Measurements from ENCODE around the gene LHFPL6.

Gene LHFPL6

DNA sequence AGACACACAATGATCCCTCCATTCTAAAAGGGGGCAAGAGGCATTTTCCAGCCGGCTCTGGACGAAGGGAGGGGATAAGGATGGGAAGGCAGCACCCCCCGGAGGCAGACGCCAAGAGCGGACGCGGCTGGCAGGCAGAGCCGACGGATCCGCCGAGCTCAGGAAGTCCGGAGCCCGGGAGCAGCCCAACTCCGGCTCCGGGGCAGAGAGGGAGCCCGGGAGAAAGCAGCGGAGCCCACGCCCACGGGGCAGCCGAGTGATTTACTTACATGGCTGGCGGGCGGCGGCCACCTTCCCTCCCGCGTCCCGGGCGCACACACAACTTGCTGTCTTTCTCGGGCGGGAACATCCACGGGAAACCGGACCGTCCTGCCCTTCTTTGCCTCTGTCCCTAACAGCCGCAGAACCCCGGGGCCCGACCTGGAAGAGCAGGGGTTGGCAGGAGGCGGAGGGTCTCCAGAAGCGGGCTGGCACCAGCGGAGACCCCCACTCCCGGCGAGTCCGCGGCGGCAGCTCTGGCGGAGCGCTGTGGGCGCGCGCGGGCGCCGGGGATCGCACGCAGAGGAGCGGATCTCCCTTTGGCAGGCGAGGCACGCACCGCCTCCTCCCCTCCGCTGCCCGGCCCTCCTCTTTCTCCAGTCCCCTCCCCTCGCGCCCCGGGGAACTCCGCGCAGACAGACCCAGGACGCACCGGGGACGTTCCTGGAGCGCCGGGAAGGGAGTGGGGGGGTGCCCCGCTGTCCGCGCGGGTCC lies at the start of gene LHFPL6:
Gene LHFPL6 (minus strand): TSS at position 580 of the 753 bp plus-strand sequence.
- DNase-seq (ENCODE audit: low spot score) = peak; percentile 69

DNA sequence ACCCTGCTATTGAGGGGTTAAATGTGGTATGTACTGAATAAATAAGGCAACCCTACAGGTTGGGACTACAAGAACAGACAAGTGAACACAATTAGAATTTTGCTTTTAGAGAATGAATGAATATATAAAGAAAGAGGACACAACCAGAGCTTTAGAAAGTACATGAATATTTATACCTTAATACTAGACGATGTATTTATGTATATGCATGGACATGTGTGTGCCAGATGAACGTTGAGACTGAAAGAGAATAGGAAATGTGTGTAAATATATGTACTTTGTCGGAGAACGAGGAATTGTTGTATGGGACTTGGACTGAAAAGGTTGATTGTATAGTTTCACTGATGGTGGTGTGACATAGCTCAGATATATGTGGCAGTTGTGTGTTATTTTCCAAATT lies 43.1 kb upstream of the LHFPL6 start:
- no peak for DNase-seq (ENCODE audit: low spot score)

DNA sequence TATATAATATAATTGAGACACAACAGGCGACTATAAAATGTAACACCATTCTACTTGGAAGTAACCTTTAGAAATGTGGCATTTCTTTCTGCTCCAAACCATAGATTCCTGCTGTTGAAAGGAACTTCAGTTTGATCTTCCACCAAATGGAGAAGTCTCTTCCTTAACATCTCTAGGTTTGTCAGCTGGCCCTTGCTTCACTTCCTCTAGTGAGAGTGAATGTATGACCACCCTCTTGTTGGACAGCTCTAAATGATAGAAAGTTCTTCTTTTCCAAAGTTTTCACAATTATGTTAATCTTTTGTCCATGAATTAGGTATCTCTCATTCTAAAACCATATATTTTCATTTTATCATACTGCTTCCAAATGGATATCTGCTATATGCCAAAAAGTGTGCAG lies 38.7 kb upstream of the LHFPL6 start:
- DNase-seq (ENCODE audit: low spot score) = no peak

DNA sequence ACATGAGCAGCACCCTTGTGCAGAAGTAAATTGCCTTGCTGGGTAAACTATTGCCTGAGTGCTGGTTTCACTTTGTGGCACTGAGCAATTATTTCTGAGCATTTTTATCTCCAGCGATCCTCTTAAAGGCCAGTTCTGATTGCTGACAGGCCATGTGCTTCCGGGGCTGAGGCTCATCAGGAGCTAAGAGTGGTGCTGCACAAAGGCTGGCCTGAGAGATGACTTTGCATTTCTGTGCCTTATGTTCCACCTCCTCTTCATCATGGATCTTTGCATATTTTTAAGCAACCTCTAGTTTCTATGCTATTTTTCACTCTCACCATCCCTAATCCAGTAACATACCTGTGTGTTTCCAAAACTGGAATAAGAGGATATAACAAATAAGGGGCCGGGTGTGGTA lies 34.9 kb upstream of the LHFPL6 start:
- DNase-seq (ENCODE audit: low spot score) = no peak

DNA sequence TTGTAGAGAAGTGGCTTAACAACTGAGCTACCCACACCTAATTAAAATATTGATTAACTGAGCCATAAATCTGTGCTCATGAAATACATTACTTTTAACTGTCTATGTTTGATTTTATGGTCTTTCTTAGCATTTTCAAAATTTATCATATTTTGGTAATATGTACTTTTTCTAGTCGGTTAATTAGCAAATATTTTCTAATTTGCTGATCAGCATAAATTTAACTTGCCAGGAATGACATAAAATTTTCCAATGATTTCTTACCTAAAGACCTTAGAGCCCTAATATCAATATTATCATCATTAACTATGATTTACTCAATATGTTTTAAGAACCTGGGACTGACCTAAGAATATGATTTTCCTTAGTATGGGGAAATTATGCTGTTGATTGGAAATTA lies 32.6 kb upstream of the LHFPL6 start:
- DNase-seq (ENCODE audit: low spot score) = no peak

DNA sequence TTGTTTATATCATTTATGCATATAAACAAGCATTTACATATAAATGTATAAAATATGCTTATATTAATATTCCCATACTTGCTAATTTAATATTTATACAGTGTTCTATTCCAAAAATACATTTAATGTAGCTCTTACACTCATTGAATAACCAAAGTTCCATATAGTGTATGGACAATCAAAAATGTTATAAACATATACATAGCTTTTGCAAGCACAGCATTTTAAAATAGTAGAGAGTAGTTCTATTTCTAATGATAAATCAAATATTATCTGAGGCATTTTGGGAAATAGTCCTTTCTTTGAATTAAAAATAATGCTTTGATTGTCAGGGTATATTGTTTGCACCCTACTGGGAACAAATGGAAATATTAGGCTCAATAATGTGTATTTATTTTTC lies 30.0 kb upstream of the LHFPL6 start:
- DNase-seq (ENCODE audit: low spot score) = no peak

DNA sequence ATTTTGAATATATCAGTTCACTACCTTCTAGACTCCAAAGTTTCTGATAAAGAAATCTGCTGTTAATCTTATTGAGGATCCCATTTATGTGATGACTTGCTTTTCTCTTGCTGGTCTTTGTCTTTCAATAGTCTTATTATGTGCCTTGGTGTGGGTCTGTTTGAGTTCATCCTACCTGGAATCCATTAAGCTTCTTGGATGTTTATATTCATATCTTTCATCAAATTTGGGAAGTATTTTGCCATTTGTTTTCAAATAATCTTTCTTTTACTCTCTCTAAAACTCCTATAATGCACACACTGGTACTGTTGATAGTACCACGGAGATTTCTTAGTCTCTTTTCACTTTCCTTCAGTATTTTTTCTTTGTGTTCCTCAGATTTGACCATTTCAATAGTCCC lies 28.3 kb upstream of the LHFPL6 start:
- DNase-seq (ENCODE audit: low spot score) = no peak

DNA sequence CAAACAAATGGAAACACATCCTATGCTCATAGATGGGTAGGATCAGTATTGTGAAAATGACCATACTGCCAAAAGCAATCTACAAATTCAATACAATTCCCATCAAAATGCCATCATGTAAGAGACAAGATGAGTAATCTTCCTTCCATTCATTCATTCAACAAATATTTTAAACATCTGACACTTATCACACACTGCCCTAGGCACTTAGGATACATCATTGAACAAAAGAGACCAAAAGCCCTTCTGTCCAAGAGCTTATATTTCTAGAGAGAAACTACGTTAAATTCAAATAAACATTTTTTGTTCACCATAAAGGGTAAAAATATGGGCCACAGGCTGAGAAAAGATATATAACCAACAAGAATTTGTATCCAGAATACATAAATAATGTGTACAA lies 20.5 kb upstream of the LHFPL6 start:
- no peak for DNase-seq (ENCODE audit: low spot score)

DNA sequence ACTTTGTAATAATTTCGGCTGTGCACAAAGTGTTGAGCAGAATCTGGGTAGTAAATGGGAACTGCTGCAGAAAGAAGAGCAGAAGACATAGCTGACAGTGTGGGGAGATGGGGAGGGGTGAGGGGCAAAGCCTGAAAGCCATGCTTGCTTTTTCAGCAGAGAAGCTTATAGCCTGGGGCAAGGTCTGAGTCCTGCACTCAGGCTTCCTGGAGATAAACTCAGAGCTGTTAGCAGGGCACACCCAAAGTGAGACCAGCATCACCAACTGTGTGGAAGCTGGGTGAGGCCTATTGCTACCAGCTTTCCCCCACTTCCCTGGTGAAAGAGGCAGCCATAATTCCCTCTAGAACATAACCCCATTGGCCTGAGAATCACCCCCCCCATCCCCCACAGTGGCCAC lies 15.6 kb upstream of the LHFPL6 start:
- DNase-seq (ENCODE audit: low spot score) = no peak

DNA sequence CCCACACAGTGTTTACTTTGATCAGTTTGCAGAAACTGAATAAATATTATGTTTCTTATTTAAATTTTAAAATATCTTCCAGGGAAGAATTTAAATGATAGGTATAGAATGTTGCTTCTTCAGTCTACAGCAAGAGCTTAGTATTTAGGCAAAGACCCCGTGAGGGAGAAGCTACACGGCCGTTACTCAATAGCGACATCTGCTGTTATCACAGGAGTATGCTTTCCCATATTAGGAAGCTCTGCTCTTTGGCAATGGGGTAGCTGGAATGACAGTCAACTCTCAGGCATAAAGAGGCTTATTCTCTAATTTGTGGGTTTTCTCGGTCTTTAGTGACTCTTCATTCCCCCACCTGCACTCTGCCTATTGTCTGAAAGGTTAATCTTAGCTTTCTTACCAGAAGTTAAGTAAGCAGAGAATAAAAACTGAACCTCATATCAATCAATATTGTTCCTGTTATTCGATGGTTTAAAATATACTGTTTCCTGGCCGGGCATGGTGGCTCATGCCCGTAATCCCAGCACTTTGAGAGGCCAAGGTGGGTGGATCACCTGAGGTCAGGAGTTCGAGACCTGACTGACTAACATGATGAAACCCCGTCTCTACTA lies 13.2 kb upstream of the LHFPL6 start:
- peak; percentile 63 for DNase-seq (ENCODE audit: low spot score)

DNA sequence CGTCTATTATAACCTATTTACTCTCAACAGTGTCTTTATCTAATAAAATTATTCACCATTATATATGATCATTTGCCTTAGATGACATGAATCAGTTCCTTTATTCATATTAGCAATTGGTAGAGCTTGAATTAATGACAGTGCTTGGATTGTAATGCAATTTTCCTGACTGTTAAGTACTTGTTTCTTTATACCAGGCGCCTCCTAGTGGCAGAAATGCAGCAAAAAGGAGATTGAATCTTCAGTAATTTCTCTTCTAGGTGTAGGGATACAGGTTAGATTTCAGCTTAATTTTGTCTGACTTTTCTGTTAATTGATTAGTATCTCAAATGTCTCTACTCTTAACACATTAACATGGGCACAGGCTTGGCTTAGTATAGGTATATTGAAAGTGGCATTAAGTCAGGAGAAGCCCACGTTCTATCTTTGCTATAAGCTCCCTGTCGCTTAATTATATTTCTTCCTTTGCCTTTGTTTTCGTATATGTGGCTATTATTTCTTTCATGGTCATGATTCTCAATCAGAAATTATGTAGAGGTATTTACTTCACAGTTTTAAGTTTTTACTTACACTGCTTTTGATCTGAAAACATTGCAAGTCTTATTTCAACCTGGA lies 9.1 kb upstream of the LHFPL6 start:
- peak; percentile 74 for DNase-seq (ENCODE audit: low spot score)

DNA sequence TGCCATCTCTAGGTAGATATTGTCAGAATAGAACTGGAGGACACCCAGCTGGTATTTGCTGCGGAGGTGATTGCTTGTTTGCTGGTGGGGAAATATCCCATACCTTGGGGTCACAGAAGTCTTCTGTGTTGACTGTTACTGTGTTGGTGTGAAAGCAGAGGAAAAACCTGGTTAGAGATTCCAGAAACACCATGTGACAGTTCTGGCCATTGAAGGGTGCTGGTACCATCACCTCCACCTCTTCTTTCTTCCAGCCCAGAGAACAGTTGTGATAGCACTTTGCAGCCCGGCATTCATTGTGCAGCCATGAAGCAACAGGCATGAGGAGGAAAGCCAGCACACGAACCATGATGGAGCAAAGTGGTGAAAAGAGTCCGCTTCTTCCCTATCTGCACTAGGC lies 4.9 kb upstream of the LHFPL6 start:
- DNase-seq (ENCODE audit: low spot score) = no peak

DNA sequence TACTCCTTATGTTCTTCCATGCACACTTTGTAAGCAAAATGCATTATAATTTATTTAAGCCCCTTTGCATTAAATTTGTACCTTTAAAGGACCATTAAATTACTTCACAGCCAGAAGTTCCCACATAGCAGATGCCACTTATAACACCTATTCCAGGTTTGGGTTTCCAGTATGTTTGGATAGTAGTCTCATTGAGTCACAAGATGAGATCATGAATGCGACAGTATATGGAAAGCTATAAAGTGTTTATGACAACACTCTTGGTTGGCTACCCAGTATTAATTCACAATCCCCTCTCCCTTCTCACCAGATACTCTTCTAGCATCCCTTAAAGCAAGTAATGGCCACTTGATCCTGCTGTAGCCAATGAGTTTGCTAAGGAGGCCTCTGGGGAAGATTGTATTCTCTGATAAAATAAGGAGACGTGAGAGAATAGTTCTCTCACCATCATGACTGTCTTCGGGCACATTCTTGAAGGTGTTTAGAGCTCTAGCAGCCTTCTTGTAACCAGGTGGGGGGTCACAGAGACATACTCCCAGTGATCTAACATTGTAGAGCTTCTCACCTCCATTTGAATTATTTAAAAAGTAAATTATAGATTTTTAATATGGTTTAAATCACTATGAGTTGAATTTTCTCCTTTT lies 2.8 kb upstream of the LHFPL6 start:
- no peak for DNase-seq (ENCODE audit: low spot score)

DNA sequence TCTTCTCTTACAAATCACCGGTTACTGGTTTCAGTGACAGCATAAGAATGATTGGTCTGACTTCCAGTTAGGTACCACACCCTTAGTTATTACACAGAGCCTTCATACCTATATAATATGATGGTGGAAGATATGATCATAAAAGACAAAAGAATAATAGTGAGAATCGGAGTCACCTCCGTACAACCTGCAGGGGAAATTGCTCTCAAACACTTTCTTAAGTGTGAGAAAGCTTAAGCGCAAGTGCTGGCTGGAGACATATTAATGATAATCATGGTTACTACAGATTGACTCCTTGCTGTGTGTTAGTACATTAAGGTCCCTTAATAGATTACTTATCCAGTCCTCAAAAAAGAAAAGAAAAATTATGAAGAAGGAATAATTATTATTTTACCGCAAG lies 1.8 kb upstream of the LHFPL6 start:
- no peak for DNase-seq (ENCODE audit: low spot score)

DNA sequence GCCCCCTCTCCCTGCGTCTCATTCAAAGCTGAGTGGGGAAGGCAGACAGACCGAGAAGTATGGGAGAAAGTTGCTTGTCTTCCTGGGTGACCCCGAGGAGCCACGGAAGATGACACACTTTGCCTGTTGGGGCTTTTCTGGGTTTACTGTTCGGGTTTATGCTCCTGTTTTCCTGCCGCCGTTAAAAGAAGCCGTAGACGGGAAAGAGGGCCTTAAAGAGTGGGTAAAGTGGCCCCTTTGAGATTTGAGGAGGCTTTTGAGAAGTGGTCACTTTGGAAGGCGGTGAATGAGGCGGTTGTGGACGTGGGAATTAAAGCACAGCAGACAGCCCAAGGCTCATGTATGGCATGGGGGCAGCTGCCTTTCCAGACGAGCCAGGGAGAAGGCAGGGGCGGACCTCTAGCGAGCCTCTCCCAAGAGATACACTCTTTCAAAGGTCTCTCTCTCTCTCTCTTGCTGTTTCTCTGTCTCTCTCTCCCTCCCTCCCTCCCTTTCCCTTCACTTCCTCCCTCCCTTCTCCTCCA lies 493 bp upstream of the LHFPL6 start:
- DNase-seq (ENCODE audit: low spot score) = no peak

DNA sequence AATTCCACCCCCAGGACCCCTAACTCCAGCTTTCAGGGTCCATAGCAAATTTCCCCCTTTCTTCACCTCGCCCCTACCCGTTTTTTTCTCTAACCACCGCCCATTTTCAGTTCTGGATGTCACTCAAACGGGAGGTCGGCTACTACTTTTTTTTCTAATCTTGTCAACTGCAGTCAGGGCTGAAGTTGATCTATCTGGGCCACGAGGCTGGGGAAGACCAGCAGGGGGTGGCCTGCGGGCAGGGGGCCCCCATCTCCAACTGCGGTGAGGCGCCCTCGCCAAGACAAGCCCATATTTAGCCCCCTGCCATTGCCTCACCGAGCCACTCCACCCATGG lies 748 bp downstream of the LHFPL6 start:
- DNase-seq (ENCODE audit: low spot score) = peak; percentile 21

DNA sequence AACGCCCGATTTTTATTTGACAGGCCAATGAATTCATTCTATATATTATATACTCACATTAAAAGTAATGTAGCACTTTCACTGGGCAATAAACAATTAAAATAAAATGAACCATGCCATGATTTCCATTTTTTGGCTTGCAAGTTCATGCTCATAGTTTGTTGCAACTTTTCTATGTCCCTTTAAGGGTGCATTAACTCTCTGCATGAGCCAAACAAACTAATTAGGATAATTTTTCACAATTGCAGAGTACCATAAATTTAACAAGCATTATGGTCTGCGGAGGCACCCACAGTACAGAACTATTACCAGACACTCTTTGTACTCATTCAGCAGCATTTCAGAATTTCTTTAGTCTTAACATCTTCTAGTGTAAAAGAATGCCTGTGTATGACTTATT lies 1.4 kb downstream of the LHFPL6 start:
- no peak for DNase-seq (ENCODE audit: low spot score)

DNA sequence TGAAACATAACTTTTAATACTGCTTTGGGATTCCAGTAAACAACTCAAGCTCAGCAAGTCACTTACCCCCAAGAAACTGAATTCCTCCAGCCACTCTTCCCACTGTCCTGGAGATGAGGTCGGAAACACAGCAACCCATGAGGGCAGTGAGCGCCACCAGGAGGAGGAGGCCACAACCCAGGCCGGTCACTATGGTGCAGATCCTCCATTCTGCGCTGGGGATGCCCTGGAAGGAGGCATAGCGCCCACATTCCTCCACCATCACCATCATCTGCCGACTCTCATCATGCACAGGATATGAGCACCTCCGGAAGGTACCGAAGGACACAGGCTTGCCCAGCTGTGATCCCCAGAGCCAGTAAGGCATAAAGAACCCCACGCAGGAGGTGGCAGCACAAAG lies 2.2 kb downstream of the LHFPL6 start:
- DNase-seq (ENCODE audit: low spot score) = no peak

DNA sequence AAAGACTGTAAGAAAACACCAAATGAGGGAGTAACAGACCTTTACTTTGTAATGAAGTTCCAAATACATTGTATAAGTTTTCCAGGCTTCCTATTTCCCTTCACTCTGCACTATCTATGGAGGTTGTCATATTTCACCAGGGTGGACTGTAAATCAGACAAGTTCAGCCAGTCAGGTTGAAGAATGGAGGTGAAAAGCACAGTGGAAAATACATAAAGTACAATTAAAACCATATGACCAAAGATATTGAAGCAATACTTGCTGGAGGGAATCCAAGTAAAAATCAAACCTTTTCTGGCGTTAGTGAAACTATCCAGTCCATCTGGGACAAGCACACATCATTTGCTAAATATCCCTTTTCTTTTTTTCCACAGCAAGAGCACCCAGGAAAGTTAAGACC lies 3.2 kb downstream of the LHFPL6 start:
- no peak for DNase-seq (ENCODE audit: low spot score)

DNA sequence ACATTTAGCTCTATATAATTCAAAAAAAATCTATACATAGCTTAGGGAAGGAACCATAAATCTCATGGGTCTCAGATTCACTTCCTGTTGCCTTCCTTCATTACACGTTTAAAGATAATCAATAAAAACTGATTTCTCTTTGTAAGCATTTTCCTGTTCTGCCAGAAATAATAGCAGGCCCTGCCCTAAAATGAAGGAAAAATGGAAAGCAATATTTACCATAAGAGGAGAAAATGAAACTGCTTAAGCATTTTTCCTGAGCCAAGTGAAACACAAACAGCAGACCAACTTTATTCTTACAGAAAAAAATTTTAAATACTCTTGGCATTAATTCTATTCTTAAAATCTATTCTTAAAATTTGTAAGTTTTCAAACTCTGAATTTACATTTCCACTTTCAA lies 4.0 kb downstream of the LHFPL6 start:
- DNase-seq (ENCODE audit: low spot score) = no peak

DNA sequence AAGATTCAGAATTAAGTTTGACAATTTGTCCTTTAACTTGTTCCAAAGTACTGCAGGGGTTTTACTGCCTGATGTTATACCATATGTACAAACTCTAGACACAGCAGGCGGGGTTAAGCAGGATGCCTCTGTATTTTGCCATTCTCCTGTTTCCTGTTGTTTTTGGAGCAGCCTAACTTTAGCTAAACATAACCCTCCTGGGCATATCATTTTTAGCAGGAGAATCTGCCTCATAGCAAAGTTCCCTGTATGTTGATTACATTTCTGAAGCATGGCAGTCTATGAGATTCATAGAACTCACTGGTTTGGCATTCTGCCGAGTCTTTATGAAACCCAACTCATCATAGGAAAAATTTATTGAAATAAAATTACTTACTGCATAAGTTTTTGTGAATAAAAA lies 5.2 kb downstream of the LHFPL6 start:
- no peak for DNase-seq (ENCODE audit: low spot score)

DNA sequence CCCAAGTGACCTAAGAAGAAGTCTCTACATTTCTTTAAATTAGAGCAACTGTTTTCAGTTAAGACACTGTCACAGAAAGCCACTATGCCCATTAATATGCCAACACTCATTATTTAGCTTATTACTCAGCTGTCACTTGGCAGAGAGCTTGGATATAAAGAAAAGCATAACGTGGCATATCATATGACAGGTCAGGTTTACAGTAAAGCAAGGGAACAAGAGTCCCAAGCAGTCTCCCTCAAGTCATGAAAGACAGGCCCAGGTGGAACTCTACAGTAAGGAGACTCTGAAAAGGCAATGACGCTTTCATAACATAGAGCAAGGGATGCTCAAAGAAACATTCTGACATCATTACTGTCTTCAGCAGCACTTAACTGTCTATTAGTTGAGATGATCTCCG lies 6.3 kb downstream of the LHFPL6 start:
- DNase-seq (ENCODE audit: low spot score) = no peak

DNA sequence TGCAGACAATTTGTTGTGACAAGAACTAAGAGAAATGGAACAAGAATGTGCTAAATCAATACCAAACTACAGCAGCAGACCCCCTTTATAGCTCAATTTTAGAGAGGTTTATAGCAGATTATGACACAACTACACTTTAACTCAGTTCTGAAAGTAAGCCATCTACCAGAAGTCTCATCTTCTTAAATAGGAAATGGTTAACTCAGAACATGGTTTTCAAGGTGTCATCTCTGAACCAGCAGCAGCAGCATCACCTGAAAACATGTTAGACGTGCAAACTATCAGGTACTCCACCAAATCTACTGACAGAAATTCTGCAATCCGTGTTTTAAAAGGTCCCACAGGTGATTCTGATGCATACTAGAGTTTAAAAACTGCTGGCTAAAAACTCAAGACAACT lies 6.8 kb downstream of the LHFPL6 start:
- no peak for DNase-seq (ENCODE audit: low spot score)
